ENCODE measurements around the gene GLB1L2.
A peak's percentile ranks its signal among the peaks of the same experiment; 100 is the strongest.
"Not testable (repeated sequence)": the region's sequence is repeated elsewhere in the genome, so short reads cannot be mapped to it uniquely, and the experiment has no call there.

GLB1L2 gene

DNA sequence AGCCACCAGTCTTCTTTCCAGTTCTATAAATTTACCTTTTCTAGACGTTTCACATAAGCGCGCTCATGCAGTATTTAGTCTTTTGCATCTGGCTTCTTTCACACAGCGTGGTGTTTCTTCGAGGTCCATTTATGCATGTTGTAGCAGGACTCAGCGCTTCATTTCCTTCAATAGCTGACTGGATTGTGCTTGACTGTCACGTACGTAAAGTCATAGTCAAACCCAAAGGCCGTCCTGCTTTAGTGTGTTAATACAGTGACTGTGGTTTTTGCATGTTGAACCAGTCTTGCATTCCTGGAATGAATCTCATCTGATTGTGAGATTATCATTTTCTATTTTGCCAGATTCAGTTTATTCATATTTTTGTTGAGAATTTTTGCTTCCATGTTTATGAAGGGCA, 37.1 kb upstream of the GLB1L2 start:
- Histone ChIP-seq H3K4me1 (no peaks in the 10 kb centered on the region), H3K27me3 (ENCODE audit: low read depth) (no peaks in the 10 kb centered on the region), H3K4me3 (no peak overlapping the region), H3K9me3 (no peaks in the 10 kb centered on the region), H3K36me3 (replicated peaks) (no peaks in the 10 kb centered on the region)
- in situ Hi-C loops (cut with MboI; ENCODE audit: low sequenced_read_pairs), result no loop called here
- no peak for DNase-seq (ENCODE audit: low spot score in 2 of 2)

DNA sequence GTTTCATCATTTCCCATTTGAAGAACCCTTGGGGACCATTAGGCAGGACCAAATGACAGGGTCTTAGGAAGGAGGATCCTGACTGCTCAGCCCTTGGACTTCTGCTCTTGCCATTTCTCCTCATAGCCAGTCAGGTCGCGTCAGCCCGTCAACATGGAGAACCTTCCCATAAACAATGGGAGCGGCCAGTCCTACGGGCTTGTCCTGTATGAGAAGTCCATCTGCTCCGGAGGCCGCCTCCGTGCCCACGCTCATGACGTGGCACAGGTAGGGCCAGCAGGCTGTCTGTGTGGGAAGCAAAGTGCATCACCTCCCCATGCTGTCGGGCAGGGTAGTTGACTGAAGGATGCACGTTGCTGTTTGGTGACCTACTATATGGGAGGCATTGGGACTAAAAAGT, 19.6 kb upstream of the GLB1L2 start:
- no peaks in the 10 kb centered on the region for H3K9me3 ChIP-seq
- H3K36me3 ChIP-seq (replicated peaks), result no peaks in the 10 kb centered on the region
- in situ Hi-C loops (cut with MboI; ENCODE audit: low sequenced_read_pairs), result no loop called here
- no peaks in the 10 kb centered on the region for H3K27me3 ChIP-seq (ENCODE audit: low read depth)
- H3K4me3 ChIP-seq, result no peak overlapping the region
- no peaks in the 10 kb centered on the region for H3K4me1 ChIP-seq
- no peak for DNase-seq (ENCODE audit: low spot score in 2 of 2)

DNA sequence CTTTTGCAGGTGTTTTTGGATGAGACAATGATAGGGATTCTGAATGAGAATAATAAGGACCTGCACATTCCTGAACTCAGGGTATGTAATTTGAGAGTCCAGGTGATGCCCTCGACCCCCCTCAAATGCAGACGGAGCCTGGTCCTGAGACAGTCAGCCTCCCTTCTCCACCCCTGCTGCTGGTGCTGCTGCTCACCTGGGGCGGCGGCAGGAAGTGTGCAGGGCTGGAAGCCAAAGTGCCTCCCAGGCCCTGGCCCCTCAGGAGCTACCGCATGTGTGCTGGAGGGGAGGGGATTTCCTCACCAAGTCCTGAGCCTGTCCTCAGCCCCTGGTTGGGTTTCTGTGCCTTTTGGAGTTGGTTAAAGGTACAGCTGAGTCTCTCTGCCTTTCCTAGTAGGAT, 19.0 kb upstream of the GLB1L2 start:
- Histone ChIP-seq H3K9me3 (no peaks in the 10 kb centered on the region), H3K4me3 (no peak overlapping the region), H3K36me3 (replicated peaks) (no peaks in the 10 kb centered on the region), H3K4me1 (no peaks in the 10 kb centered on the region), H3K27me3 (ENCODE audit: low read depth) (no peaks in the 10 kb centered on the region)
- DNase-seq (ENCODE audit: low spot score in 2 of 2), result no peak
- in situ Hi-C loops (cut with MboI; ENCODE audit: low sequenced_read_pairs), result no loop called here

DNA sequence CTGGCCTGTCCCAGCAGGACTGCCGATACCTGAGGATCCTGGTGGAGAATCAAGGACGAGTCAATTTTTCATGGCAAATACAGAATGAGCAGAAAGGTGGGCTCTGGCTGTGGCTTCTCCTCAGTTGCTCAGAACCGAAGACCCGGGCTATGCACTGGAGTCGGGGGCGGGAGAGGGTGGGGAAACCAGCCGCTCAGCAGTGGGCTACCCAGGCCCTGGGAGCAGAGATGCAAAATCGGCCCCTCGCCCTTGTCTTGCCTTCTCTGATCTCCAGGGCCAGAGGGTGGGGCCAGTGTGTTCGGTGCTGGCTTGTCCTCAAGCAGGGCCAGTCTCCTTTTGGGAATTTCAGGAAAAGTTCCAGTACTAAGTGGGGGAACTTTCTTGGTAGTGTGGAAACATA, 18.4 kb upstream of the GLB1L2 start:
- H3K9me3 ChIP-seq, result no peaks in the 10 kb centered on the region
- H3K27me3 ChIP-seq (ENCODE audit: low read depth), result no peaks in the 10 kb centered on the region
- H3K36me3 ChIP-seq (replicated peaks), result no peaks in the 10 kb centered on the region
- in situ Hi-C loops (cut with MboI; ENCODE audit: low sequenced_read_pairs), result no loop called here
- no peak overlapping the region for H3K4me3 ChIP-seq
- no peaks in the 10 kb centered on the region for H3K4me1 ChIP-seq
- no peak for DNase-seq (ENCODE audit: low spot score in 2 of 2)

DNA sequence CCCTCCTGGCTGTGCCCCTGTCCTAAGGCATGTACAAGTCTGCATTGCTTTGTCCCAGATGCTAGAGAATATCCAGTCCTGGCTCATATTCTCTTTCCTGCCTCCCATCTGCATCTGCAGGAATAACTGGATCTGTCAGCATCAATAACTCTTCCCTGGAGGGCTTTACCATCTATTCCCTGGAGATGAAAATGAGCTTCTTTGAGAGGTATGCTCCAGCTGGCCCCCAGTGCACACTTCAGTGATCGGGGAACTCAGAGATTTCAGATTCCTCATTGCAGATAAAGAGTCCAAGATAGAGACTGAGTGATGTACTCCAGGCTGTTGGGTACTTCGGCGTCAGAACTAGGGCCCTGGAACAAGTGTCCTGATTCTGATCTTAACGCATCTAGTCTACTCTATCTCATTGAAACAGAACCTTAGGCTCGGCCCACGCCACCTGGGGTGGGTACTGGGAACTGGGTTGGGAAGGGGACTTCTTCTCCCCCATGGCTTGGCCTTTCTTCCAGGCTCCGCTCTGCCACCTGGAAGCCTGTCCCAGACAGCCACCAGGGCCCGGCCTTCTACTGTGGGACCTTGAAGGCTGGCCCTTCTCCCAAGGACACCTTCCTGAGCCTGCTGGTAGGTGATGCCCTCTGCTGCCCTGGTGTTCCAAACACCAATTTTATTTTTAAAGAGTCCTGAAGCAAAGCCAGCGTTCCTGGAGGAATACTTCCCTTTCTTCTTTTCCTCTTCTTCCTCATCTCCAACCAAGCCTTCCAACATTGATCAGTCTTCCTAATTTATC, 17.8 kb upstream of the GLB1L2 start:
- in situ Hi-C loops (cut with MboI; ENCODE audit: low sequenced_read_pairs), result no loop called here
- no peaks in the 10 kb centered on the region for H3K27me3 ChIP-seq (ENCODE audit: low read depth)
- DNase-seq (ENCODE audit: low spot score in 2 of 2), result no peak
- no peaks in the 10 kb centered on the region for H3K4me1 ChIP-seq
- no peaks in the 10 kb centered on the region for H3K9me3 ChIP-seq
- H3K4me3 ChIP-seq, result no peak overlapping the region
- H3K36me3 ChIP-seq (replicated peaks), result no peaks in the 10 kb centered on the region

DNA sequence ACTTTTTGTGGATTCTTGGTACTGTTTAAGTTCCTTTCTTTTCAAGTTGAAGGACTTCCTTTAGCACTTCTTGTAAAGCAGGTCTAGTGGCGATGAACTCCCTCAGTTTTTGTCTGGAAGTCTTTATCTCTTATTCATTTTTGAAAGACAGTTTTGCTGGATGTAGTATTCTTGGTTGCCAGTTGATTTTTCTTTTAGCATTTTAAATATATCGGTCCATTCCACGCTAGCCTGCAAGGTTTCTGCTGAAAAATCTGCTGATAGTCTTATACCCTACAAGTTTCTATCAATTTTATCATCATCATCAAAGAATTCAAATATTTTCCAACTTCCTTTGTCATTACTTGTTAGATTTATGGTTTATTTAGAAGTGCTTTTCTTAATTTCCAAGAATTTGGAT, 14.7 kb upstream of the GLB1L2 start:
- no peaks in the 10 kb centered on the region for H3K4me1 ChIP-seq
- H3K27me3 ChIP-seq (ENCODE audit: low read depth), result no peaks in the 10 kb centered on the region
- no peaks in the 10 kb centered on the region for H3K9me3 ChIP-seq
- no peaks in the 10 kb centered on the region for H3K36me3 ChIP-seq (replicated peaks)
- in situ Hi-C loops (cut with MboI; ENCODE audit: low sequenced_read_pairs), result no loop called here
- no peak overlapping the region for H3K4me3 ChIP-seq
- DNase-seq (ENCODE audit: low spot score in 2 of 2), result no peak

DNA sequence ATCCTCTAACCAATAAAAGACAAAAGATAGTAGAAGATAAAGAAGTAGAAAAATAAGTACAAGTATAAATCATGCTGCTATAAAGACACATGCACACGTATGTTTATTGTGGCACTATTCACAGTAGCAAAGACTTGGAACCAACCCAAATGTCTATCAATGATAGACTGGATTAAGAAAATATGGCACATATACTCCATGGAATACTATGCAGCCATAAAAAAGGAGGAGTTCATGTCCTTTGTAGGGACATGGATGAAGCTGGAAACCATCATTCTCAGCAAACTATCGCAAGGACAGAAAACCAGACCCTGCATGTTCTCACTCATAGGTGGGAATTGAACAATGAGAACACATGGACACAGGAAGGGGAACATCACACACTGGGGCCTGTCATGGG, 10.4 kb upstream of the GLB1L2 start:
- DNase-seq (ENCODE audit: low spot score in 2 of 2); H3K4me1 ChIP-seq; H3K9me3 ChIP-seq; in situ Hi-C loops (cut with MboI; ENCODE audit: low sequenced_read_pairs); H3K4me3 ChIP-seq; H3K36me3 ChIP-seq (replicated peaks); H3K27me3 ChIP-seq (ENCODE audit: low read depth): not testable (repeated sequence)

DNA sequence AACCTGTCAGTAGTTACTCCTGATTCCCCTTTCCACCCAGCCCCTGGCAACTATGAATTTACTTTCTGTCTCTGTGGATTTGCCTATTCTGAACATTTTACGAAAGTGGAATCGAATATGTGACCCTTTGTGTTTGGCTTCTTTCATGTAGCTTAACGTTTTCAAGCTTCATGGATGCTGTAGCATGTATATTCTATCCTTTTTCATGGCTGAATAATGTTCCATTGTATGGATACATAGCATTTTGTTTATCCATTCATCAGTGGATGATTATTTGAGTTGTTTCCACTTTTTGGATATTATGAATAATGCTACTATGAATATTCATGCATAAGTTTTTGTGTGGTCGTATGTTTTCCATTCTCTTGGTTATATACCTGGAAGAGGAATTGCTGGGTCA, 9.2 kb upstream of the GLB1L2 start:
- no peak for DNase-seq (ENCODE audit: low spot score in 2 of 2)
- H3K4me3 ChIP-seq, result no peak overlapping the region
- H3K27me3 ChIP-seq (ENCODE audit: low read depth), result no peaks in the 10 kb centered on the region
- in situ Hi-C loops (cut with MboI; ENCODE audit: low sequenced_read_pairs), result no loop called here
- H3K9me3 ChIP-seq, result no peaks in the 10 kb centered on the region
- no peaks in the 10 kb centered on the region for H3K36me3 ChIP-seq (replicated peaks)
- H3K4me1 ChIP-seq, result no peaks in the 10 kb centered on the region

DNA sequence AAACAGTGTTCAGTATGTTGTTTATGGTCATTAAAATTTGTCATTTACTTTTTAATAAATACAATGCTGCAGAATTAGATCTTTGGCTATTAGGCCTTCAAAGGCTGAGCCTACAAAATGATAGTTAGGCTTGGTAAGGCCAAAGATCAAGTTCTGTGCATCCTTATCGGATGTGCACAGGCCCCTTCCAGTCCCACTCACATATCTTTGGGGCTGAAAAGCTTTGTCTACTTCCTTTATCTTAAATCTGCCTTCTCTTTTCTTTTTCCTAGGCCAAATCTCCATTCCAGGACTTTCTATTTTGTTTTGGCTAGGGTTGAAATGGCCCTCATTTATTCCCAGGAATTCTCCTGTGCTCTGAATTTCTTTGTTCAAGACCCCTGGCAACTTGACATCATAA, 3.4 kb upstream of the GLB1L2 start:
- no peak overlapping the region for H3K4me3 ChIP-seq
- H3K27me3 ChIP-seq (ENCODE audit: low read depth), result no peaks in the 10 kb centered on the region
- no peaks in the 10 kb centered on the region for H3K36me3 ChIP-seq (replicated peaks)
- H3K9me3 ChIP-seq, result no peaks in the 10 kb centered on the region
- in situ Hi-C loops (cut with MboI; ENCODE audit: low sequenced_read_pairs), result no loop called here
- peaks cover 10% of the 10 kb centered on the region for H3K4me1 ChIP-seq
- no peak for DNase-seq (ENCODE audit: low spot score in 2 of 2)

DNA sequence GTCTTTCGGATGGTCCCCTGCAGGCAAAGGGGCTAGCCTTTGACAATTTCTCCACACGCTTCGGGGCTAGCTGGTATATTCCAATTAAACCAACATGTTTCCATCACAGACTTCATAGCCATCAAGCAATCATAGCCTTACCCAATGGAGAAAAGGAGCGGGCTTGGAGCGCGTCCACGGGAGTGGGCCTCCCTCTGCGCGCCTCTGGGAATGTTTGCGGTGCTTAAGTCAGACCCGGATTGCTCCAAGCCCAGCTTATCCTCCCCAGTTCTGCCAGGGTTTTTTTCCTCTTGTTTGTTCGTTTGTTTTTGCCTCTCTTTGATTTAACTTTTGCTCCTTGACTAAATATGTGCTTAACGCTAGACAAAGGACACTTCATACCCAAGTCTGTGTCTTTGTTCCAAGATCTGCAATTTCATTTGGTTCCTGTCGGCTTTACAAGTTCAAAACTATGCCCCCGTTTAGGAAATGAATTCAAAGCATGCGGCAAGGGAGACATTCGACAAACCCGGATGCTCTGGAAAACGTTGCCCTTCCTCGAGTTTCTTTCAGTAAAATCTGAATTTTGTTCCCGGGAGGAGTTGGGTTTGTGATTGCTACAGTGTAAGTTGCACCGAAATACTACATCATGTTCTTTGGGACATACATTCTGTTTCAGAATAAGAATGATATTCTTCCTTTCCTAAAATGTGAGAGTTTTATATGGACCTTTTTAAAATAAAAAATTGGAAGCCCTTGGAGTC, 1.0 kb upstream of the GLB1L2 start:
- H3K27me3 ChIP-seq (ENCODE audit: low read depth), result no peaks in the 10 kb centered on the region
- peaks cover 10% of the 10 kb centered on the region for H3K4me1 ChIP-seq
- H3K9me3 ChIP-seq, result no peaks in the 10 kb centered on the region
- no peak for DNase-seq (ENCODE audit: low spot score in 2 of 2)
- peak overlapping the region; percentile 21; the same call in 1 of the 2 replicates for H3K4me3 ChIP-seq
- in situ Hi-C loops (cut with MboI; ENCODE audit: low sequenced_read_pairs), result no loop called here
- no peaks in the 10 kb centered on the region; the same call in 1 of the 2 replicates for H3K36me3 ChIP-seq (replicated peaks)

DNA sequence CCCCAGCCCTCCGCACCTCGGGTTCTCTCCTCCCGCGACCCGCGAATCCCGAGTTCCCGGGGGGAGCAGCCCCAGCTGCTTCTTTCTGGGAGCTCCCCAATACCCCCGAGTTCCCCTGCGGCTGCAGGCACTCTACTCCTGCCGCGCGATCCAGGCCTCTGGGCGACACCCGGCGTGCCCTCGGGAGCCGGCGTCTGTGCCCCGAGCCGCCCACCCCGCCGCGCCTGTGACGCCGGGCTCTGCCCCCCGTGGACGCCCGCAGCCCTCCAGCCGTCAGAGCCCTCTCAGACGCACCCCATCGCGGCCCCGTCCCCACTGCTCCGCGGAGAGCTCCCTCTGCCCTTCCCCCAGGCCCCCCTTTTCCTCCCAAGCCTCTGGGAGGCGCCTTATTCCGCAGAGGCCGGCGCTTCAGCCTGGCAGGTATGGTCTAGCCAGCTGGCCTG, 422 bp downstream of the GLB1L2 start:
- Histone ChIP-seq H3K9me3 (no peaks in the 10 kb centered on the region), H3K27me3 (ENCODE audit: low read depth) (no peaks in the 10 kb centered on the region), H3K4me3 (peak overlapping the region; percentile 70), H3K4me1 (peaks cover 10% of the 10 kb centered on the region), H3K36me3 (replicated peaks) (no peaks in the 10 kb centered on the region; the same call in 1 of the 2 replicates)
- in situ Hi-C loops (cut with MboI; ENCODE audit: low sequenced_read_pairs), result no loop called here
- DNase-seq (ENCODE audit: low spot score in 2 of 2), result peak in 1 of 2 experiments; percentile 57

DNA sequence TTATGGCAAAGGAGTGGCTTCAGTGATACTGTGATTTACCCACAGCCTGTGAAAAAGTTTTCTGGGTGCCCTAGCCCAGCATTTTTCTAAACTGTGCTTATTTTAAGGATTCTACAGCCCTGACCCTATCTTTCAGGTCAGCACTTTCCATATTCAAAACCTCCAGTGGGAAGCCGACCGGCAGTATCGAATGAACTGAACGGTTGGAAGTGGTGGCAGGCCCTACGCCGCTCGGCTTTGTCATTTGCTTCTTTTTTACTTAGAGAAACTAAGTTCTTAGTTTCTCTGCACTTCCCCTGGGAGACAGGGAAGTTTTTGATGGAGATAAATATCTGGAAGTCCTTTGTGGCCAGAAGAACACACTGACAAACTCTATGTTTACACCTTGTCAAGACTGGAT, 994 bp downstream of the GLB1L2 start:
- in situ Hi-C loops (cut with MboI; ENCODE audit: low sequenced_read_pairs), result no loop called here

DNA sequence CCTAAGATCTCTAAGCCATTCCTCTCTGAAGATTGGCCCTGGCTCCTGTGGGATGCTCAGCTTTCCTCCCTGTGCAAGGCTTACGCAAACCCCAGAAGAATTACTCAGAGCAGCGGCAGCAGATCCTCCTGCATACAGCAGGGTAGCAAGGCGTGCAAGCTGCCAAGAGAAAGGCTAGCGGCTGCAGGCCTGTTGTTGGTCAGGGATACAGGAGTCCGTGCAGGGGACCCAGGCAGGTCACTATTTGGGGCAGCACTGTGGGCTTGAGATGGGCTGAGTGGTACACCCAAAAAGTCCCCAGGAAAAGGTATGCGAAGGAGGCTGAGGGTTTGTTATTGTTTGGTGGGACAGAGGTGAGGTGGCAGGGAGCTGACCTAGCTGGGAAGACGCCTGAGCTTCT, 1.5 kb downstream of the GLB1L2 start:
- no peaks in the 10 kb centered on the region; the same call in 1 of the 2 replicates for H3K36me3 ChIP-seq (replicated peaks)
- DNase-seq (ENCODE audit: low spot score in 2 of 2), result no peak
- H3K27me3 ChIP-seq (ENCODE audit: low read depth), result no peaks in the 10 kb centered on the region
- peaks cover 10% of the 10 kb centered on the region for H3K4me1 ChIP-seq
- in situ Hi-C loops (cut with MboI; ENCODE audit: low sequenced_read_pairs), result no loop called here
- H3K4me3 ChIP-seq, result no peak overlapping the region
- no peaks in the 10 kb centered on the region for H3K9me3 ChIP-seq

More for the DNA sequence above, 994 bp downstream of the GLB1L2 start:
- DNase-seq (ENCODE audit: low spot score in 2 of 2), result no peak
- H3K27me3 ChIP-seq (ENCODE audit: low read depth), result no peaks in the 10 kb centered on the region
- no peaks in the 10 kb centered on the region for H3K9me3 ChIP-seq
- H3K4me1 ChIP-seq, result peaks cover 10% of the 10 kb centered on the region
- peak overlapping the region; percentile 70 for H3K4me3 ChIP-seq
- H3K36me3 ChIP-seq (replicated peaks), result no peaks in the 10 kb centered on the region; the same call in 1 of the 2 replicates

DNA sequence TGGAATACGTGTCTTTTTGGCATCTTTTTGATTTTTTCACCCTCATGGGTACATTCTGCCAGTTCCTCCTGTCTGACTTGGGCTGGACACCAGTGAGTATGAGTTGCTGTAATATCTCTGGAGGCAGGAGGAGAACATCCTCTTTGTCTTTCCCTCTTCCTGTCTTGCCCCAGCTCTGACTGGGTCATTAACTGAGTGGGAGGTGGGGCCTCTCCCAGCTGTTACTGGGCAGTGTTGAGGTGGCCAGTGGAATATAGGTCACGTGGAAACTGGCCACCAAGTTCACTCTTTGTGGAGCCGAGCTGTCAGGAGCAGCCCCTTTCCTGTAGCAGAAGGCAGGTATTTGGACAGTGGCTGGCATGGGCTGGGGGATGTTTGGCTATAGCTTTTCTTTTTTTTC, 2.2 kb downstream of the GLB1L2 start:
- H3K4me1 ChIP-seq, result peaks cover 10% of the 10 kb centered on the region
- no peak overlapping the region for H3K4me3 ChIP-seq
- H3K36me3 ChIP-seq (replicated peaks), result no peaks in the 10 kb centered on the region; the same call in 1 of the 2 replicates
- H3K27me3 ChIP-seq (ENCODE audit: low read depth), result no peaks in the 10 kb centered on the region
- no peak for DNase-seq (ENCODE audit: low spot score in 2 of 2)
- in situ Hi-C loops (cut with MboI; ENCODE audit: low sequenced_read_pairs), result no loop called here
- no peaks in the 10 kb centered on the region for H3K9me3 ChIP-seq

Data from HAP-1 (cell line).